Nephron progenitor cell (in vitro differentiated cells): ENCODE measurements around the gene ATP6V1F.

Source experiments
- DNase-seq: peaks from one replicate; pipeline ENCODE4 v3.0.0; 2021
- H3K27ac Mint-ChIP-seq: 2 replicates; pipeline ENCODE4 v1.8.0; 2021; ENCODE audit warnings: mild to moderate bottlenecking, moderate library complexity, mixed read lengths
- H3K27me3 Mint-ChIP-seq: 2 replicates; pipeline ENCODE4 v1.8.0; 2021; ENCODE audit warnings: mild to moderate bottlenecking, low read depth, mixed read lengths; ENCODE audit not compliant: poor library complexity
- H3K36me3 Mint-ChIP-seq: 2 replicates; pipeline ENCODE4 v1.8.0; 2021; ENCODE audit warnings: low read depth, mixed read lengths
- H3K4me1 Mint-ChIP-seq: 2 replicates; pipeline ENCODE4 v1.8.0; 2021; ENCODE audit warnings: mixed read lengths
- H3K4me3 Mint-ChIP-seq: 2 replicates; pipeline ENCODE4 v1.8.0; 2021; ENCODE audit warnings: mild to moderate bottlenecking, moderate library complexity, mixed read lengths
- H3K9me3 Mint-ChIP-seq: 2 replicates; pipeline ENCODE4 v1.8.0; 2021; ENCODE audit warnings: mild to moderate bottlenecking, moderate library complexity, mixed read lengths
- CTCF ChIP-seq: fragments of 200-600 bp; sonication (generic); IDR thresholded peaks from 2 replicates; pipeline ENCODE4 v1.5.0; 2021; ENCODE audit warnings: antibody characterized with exemption

Gene ATP6V1F

GRCh38 chr7:128890306-128891109, 27.9 kb downstream of the ATP6V1F start:
- TF ChIP-seq CTCF: no peak
- Mint-ChIP-seq H3K36me3 (peaks cover 6% of the 10 kb centered on the region), H3K4me3 (no peak overlapping the region), H3K4me1 (peaks cover 6% of the 10 kb centered on the region), H3K27me3 (peaks cover 21% of the 10 kb centered on the region), H3K27ac (no peak overlapping the region), H3K9me3 (no peaks in the 10 kb centered on the region)
- DNase-seq: peak; percentile 54

- Mint-ChIP-seq H3K4me3 (no peak overlapping the region), H3K27me3 (peaks cover 21% of the 10 kb centered on the region), H3K9me3 (no peaks in the 10 kb centered on the region), H3K36me3 (peaks cover 11% of the 10 kb centered on the region), H3K4me1 (no peaks in the 10 kb centered on the region), H3K27ac (no peak overlapping the region)
- DNase-seq: peak; percentile 48
- TF ChIP-seq CTCF: no peak
Observed at GRCh38 chr7:128891110-128891941, 28.7 kb downstream of the ATP6V1F start.

GRCh38 chr7:128891942-128892269, 29.2 kb downstream of the ATP6V1F start:
- Mint-ChIP-seq H3K36me3 (peaks cover 14% of the 10 kb centered on the region), H3K4me3 (no peak overlapping the region), H3K27me3 (peaks cover 21% of the 10 kb centered on the region), H3K27ac (no peak overlapping the region), H3K4me1 (no peaks in the 10 kb centered on the region), H3K9me3 (no peaks in the 10 kb centered on the region)
- no peak for TF ChIP-seq CTCF
- no peak for DNase-seq

- no peaks in the 10 kb centered on the region for H3K9me3 Mint-ChIP-seq
- H3K4me1 Mint-ChIP-seq: no peaks in the 10 kb centered on the region
- peaks cover 22% of the 10 kb centered on the region for H3K36me3 Mint-ChIP-seq
- no peak overlapping the region for H3K27ac Mint-ChIP-seq
- no peak for TF ChIP-seq CTCF
- no peak for DNase-seq
- peaks cover 21% of the 10 kb centered on the region for H3K27me3 Mint-ChIP-seq
- H3K4me3 Mint-ChIP-seq: no peak overlapping the region
Observed at GRCh38 chr7:128892521-128893250, 30.0 kb downstream of the ATP6V1F start.

GRCh38 chr7:128893251-128894100, 30.8 kb downstream of the ATP6V1F start:
- H3K27ac Mint-ChIP-seq: no peak overlapping the region
- H3K4me1 Mint-ChIP-seq: no peaks in the 10 kb centered on the region
- peaks cover 28% of the 10 kb centered on the region for H3K36me3 Mint-ChIP-seq
- H3K9me3 Mint-ChIP-seq: peaks cover 2% of the 10 kb centered on the region
- no peak overlapping the region for H3K4me3 Mint-ChIP-seq
- peaks cover 21% of the 10 kb centered on the region for H3K27me3 Mint-ChIP-seq
- no peak for TF ChIP-seq CTCF
- DNase-seq: no peak
